ENCODE results near the gene ACOT7.
"Not testable (repeated sequence)": the region's sequence is repeated elsewhere in the genome, so short reads cannot be mapped to it uniquely, and the experiment has no call there.

Gene ACOT7

DNA sequence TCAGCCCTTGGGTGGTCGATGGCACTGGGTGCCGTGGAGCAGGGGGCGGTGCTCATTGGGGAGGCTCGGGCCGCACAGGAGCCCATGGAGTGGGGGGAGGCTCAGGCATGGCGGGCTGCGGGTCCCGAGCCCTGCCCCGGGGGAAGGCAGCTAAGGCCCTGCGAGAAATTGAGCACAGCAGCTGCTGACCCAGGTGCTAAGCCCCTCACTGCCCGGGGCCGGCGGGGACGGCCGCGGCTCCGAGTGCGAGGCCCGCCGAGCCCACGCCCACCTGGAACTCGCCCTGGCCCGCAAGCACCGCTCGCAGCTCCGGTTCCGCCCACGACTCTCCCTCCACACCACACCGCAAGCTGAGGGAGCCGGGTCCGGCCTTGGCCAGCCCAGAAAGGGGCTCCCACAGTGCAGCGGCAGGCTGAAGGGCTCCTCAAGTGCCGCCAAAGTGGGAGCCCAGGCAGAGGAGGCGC is 2.2 kb upstream of the ACOT7 start:
- not testable (repeated sequence) for DNase-seq

- DNase-seq, result not testable (repeated sequence)
These were observed 1.6 kb upstream of the ACOT7 start for GRCh38 chr1:6395130-6395529.

DNA sequence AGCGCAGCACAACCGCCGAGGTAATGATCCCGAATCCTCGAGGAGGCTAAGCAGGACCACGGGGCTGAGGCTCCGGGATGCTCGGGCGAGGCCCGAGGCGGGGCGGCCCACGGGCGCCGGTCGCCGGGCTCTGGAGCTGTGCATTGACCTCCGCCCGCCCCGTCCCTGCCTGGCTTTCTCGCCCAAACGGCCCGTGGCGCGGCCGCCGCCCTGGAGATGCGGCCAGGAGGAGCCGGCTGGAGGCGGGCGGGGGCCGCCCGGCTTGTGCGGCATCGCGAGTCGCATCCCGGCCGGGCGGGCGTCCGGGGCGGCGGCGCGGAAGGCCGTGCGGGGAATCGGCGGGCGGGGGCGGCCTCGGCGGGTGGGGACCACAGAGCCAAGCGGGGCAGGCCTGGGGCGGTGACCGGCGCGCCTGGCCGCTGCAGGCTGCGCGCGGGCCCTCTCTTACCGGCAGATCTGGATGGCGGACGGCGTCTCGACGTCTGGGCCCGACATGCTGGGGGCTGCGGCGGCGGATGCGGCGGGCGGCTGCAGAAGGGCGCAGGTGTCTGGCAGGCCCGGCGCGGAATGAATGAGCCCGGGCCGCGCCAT is 663 bp downstream of the ACOT7 start:
- no peak for DNase-seq

DNA sequence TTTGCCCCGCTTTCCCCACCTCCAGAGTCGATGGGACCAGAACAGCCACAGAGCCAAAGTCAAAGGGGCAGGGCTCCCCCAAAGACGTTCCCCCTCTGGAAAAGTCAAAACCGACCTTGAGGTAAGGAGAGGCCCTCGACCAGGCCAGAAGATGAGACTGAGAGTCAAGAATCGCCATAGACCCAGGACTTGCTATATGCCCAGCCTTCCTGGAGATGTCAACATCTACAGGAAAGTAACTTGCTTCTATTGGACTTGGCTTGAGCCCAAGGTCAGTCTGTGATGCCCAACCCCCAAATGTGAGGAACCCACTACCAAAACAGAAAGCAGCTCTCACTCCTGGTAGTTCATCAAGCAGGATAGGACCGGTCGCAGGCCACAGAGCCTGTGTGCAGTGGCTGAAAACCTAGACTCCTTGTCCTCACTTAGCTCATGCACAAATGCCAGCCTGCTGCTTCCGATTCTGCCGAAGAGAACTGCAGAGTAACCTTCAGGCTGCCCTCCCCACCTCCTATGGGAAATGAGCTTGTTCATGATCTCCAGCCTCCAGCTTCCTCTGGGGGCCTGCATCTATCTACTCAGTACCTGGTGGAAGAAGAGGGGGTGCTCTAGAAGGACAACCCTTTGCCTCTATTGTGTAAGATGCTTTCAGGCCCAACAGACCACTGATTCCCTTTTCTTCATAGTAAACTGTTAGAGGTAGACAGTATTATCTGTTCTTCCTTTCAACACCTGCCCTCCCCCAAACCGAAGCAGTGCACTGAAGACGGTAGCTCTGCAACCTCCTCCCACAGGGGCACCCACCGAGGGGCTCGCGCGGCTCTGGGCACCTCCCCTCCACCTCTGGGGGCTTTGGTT is 1.4 kb downstream of the ACOT7 start:
- no peak for DNase-seq

DNA sequence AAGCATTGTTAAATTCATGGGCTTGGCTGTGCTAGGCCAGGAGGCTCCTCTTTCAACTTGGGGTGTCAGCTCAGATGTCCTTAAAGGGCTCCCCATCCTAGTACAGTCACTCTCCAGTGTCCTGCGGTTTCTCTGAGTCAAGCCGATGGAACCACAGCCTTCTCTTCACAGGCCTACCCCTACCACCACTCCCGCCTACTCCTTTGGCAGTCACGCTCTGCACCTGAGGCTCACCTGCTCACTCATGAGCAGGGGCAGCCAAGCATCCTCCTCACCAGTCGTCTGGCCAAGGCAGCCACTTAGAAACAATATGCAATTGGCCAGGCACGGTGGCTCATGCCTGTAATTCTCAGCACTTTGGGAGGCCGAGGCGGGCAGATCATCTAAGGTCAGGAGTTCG is 3.6 kb downstream of the ACOT7 start:
- peak; percentile 73 for DNase-seq

- no peak for DNase-seq
These were observed 7.1 kb downstream of the ACOT7 start for GRCh38 chr1:6386371-6386949.

DNA sequence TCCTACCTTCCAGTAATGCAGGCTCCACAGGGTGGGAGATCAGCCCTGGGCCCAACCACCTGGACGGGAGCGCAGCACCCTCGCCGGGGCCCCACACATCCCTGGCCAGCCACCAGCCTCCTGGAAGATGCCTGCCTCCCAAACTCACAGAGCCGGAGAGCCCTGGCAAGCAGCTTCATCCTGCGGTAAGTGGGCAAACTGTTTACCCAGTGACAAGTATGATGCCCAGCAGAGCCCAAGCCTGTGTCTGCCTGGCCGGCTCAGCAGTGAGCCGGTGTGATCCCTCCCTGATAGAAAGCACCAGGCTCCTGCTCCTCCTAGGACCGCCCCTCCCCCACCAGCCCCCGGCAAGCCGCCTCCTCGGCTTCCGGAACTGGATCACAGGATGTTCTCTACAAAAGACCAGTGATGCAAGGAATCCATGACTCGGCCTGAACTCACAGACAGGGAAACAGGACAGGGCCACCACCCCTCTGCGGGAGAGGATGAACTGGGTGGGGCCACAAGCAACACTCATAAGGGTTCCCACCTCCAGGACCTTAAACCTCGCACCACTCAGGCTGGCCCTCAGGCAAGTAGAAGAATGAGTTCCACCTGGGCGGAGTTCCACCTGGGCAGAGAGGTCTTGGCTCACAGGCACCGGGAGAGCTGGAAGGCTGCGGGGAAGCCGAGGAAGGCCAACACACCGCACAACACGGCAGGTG is 7.9 kb downstream of the ACOT7 start:
- DNase-seq, result no peak

DNA sequence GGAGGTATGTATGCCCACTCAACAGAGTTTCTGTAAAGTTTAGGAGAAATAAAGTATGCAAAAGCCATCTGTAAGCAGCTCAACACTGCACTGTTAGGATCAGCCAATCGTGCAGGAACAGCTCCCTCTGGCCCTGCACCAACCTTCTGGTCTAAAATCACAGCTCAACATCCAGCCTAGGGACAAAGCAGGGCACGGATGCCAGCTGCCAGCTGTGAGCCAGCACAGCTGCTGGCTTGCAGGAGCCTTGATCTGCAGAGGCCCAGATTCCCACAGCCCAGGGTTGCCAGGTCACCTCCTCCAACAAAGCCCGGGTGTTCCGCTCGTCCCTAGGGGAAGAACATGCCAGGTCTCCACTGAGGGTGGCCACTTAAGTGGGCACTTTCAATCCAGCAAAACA is 8.6 kb downstream of the ACOT7 start:
- no peak for DNase-seq

GRCh38 chr1:6384135-6384534 is 9.4 kb downstream of the ACOT7 start:
- DNase-seq, result no peak

- no peak for DNase-seq
These were observed 13.5 kb downstream of the ACOT7 start for GRCh38 chr1:6380037-6380436.

- DNase-seq, result no peak
These were observed 15.3 kb downstream of the ACOT7 start for GRCh38 chr1:6378096-6378746.

- no peak for DNase-seq
These were observed 19.4 kb downstream of the ACOT7 start for GRCh38 chr1:6373961-6374720.

DNA sequence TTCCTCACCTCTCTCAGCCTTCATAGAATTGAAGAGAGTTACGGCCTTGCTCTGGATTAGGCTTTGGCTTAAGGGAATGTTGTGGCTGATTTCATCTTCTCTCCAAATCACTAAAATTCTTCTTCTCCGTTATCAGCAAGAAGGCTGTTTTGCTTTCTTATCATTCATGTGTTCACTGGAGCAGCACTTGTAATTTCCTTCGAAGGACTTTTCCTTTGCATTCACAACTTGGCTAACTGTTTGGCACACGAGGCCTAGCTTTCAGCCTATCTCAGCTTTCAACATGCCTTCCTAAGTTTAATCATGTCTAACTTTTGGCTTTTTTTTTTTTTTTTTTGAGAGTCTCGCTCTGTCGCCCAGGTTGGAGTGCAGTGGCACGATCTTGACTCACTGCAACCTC is 21.3 kb downstream of the ACOT7 start:
- DNase-seq, result not testable (repeated sequence)

DNA sequence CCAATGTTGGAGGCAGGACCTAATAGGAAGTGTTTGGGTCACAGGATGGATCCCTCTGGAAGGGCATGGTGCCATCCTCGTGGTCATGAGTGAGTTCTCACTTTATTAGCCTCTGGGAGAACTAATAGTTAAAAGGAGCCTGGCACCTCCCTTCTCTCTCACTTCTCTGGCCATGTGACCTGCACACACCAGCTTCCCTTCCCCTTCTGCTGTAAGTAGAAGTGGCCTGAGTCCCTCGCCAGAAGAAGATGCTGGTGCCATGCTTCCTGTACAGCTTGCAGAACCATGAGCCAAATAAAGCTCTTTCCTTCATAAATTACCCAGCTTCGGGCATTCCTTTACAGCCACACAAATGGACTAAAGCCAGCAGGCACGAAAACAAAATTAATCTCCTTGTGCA is 23.6 kb downstream of the ACOT7 start:
- no peak for DNase-seq

DNA sequence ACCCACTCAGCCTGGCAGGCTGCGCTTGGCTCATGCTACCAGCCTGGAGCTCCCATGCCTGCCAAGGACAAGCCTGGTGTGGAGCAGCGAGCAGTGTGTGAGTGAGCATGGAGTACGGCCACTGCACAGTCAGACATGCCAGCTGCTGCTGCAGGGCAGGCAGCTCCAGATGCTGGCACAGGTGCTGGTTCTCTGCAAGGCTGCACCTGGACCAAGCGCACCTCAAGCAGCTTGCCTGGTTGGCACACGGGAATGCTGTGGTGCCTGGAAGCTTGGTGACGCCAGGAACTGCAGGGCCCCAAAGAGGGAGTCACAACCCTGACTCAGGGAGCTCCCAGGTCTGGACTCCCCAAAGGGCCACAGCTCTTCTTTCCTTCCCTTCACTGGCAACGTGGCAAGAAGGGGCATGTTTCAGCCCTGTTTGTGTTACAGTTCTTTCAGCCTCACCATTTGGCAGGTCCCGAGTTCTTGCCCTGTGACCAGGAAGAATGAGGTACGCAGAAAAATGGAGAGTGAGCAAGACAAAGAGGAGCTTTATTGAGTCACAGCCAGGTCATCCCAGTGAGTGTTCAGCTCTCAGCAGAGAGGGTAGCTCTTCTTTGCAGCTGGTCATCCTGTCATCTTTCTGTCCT is 26.1 kb downstream of the ACOT7 start:
- DNase-seq, result no peak

GRCh38 chr1:6365047-6365446 is 28.5 kb downstream of the ACOT7 start:
- no peak for DNase-seq

DNA sequence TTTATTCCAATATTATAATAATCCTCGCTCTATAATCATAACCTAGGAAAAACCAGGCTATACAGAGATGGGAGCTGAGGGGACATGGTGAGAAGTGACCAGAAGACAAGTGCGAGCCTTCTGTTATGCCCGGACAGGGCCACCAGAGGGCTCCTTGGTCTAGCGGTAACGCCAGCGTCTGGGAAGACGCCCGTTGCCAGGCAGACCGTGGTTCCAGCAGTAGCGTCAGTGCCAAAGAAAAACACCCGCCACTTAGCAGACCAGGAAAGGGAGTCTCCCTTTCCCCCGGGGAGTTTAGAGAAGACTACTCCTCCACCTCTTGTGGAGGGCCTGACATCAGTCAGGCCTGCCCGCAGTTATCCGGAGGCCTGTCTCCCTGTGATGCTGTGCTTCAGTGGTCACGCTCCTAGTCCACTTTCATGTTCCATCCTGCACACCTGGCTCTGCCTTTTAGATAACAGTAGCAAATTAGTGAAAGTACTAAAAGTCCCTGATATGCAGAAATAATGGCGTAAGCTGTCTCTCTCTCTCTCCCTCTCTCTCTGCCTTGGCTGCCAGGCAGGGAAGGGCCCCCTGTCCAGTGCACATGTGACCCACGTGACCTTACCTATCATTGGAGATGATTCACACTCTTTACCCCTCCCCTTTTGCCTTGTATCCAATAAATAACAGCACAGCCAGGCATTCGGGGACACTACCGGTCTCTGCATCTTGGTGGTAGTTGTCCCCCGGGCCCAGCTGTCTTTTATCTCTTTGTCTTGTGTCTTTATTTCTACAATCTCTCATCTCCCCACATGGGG is 30.3 kb downstream of the ACOT7 start:
- DNase-seq, result not testable (repeated sequence)

GRCh38 chr1:6361124-6361775 is 32.3 kb downstream of the ACOT7 start:
- no peak for DNase-seq

GRCh38 chr1:6360517-6361070 is 33.0 kb downstream of the ACOT7 start:
- no peak for DNase-seq

GRCh38 chr1:6360117-6360496 is 33.5 kb downstream of the ACOT7 start:
- DNase-seq, result no peak
